GM12875 (cell line): ENCODE data around the gene FHL2.

Experiments used
- H3K4me3 ChIP-seq: one replicate; pipeline ENCODE4 v1.5.1; 2011; ENCODE audit warnings: low read depth, low read length, control low read depth
- CTCF ChIP-seq: IDR thresholded peaks from 2 replicates; pipeline ENCODE4 v1.5.1; 2011; ENCODE audit warnings: low read depth, mild to moderate bottlenecking, control low read depth, inconsistent platforms, low read length, moderate library complexity, borderline replicate concordance; ENCODE audit not compliant: insufficient read depth

Gene FHL2

GRCh38 chr2:105403783-105404698 is 5.2 kb upstream of the FHL2 start:
- TF ChIP-seq CTCF, result peak; percentile 17; the same call in 1 of the 2 replicates
- no peak overlapping the region for H3K4me3 ChIP-seq

- H3K4me3 ChIP-seq, result no peak overlapping the region
- TF ChIP-seq CTCF, result no peak
These were observed 4.5 kb upstream of the FHL2 start for GRCh38 chr2:105403241-105403782.

GRCh38 chr2:105402809-105403208 is 4.0 kb upstream of the FHL2 start:
- no peak overlapping the region for H3K4me3 ChIP-seq
- TF ChIP-seq CTCF, result no peak

GRCh38 chr2:105401867-105402266 is 3.0 kb upstream of the FHL2 start:
- no peak overlapping the region for H3K4me3 ChIP-seq
- no peak for TF ChIP-seq CTCF

GRCh38 chr2:105400138-105400540 is 1.3 kb upstream of the FHL2 start:
- no peak for TF ChIP-seq CTCF
- H3K4me3 ChIP-seq, result no peak overlapping the region

GRCh38 chr2:105399207-105399861 is 483 bp upstream of the FHL2 start:
- H3K4me3 ChIP-seq, result no peak overlapping the region
- no peak for TF ChIP-seq CTCF
